Stomach smooth muscle (tissue), 2 donors: ENCODE measurements around the gene AVP.

ENCODE experiments used
- H3K27ac ChIP-seq: one replicate; pipeline ENCODE4 v1.7.0; 2013; ENCODE audit warnings: mild to moderate bottlenecking, low read length, inconsistent platforms
- H3K27me3 ChIP-seq, 2 donors: one replicate each; pipeline ENCODE4 v1.7.0; 2013; ENCODE audit warnings: low read length in 2 of 2; ENCODE audit not compliant: insufficient read depth in 2 of 2, control insufficient read depth in 1 of 2
- H3K36me3 ChIP-seq, 2 donors: one replicate each; pipeline ENCODE4 v1.7.0; 2013; ENCODE audit warnings: low read length in 2 of 2; ENCODE audit not compliant: control insufficient read depth in 2 of 2, insufficient read depth in 2 of 2
- H3K4me1 ChIP-seq: one replicate; pipeline ENCODE4 v1.7.0; 2013; ENCODE audit warnings: low read length; ENCODE audit not compliant: control insufficient read depth, insufficient read depth
- H3K4me3 ChIP-seq, 2 donors: one replicate each; pipeline ENCODE4 v1.7.0; 2013; ENCODE audit warnings: low read length in 2 of 2
- H3K9ac ChIP-seq, 2 donors: one replicate each; pipeline ENCODE4 v1.7.0; 2013; ENCODE audit warnings: low read length in 2 of 2, mild to moderate bottlenecking in 1 of 2
- H3K9me3 ChIP-seq, 2 donors: one replicate each; pipeline ENCODE4 v1.7.0; 2013; ENCODE audit warnings: low read length in 2 of 2; ENCODE audit not compliant: control insufficient read depth in 2 of 2
- donor health status: healthy.
- donor health status: Pancreatic carcinoma.

AVP gene

GRCh38 chr20:3045816-3046676 is 38.5 kb downstream of the AVP start, which contains the start of gene MRPS26:
Gene MRPS26 (plus strand): TSS chr20:3046052. CDS start chr20:3046069, 17 bp downstream.
- Histone ChIP-seq H3K4me1 (peaks cover 44% of the 10 kb centered on the region), H3K27me3 (no peaks in the 10 kb centered on the region), H3K36me3 (peaks cover 14 to 23% of the 10 kb centered on the region in 2 donors), H3K4me3 (peak within 1 kb of the TSS; percentile 78 to 88), H3K9me3 (no peaks in the 10 kb centered on the region), H3K27ac (peak within 1 kb of the TSS; percentile 81), H3K9ac (peak within 1 kb of the TSS; percentile 68 to 75)

GRCh38 chr20:3045042-3045815 is 39.3 kb downstream of the AVP start:
- Histone ChIP-seq H3K9me3 (no peaks in the 10 kb centered on the region), H3K9ac (peak overlapping the region; percentile 68 to 74), H3K27ac (peak overlapping the region; percentile 81), H3K27me3 (no peaks in the 10 kb centered on the region), H3K4me1 (peaks cover 44% of the 10 kb centered on the region), H3K4me3 (peak overlapping the region; percentile 78 to 88), H3K36me3 (peaks cover 14 to 24% of the 10 kb centered on the region in 2 donors)

DNA sequence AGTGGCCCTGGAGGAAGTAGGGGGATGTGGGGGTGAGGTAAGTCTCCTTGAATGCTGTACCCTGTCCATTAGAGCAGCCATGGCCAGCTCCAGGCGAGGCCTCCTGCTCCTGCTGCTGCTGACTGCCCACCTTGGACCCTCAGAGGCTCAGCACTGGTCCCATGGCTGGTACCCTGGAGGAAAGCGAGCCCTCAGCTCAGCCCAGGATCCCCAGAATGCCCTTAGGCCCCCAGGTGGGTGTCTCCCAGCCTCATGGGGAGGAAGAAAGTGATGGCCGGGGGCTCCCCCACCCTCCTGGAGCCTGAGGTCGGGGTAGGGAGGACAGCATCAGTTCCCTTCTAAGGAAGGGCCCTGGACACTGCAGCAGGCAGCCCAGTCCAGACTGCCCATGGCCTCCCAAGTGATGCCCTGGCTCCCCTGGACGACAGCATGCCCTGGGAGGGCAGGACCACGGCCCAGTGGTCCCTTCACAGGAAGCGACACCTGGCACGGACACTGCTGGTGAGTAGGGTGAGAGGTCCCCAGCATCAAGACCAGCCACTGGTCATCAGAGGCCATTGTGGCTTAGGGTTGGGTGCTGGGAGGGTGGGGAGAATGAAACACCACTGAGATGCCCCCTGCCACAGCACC is 40.1 kb downstream of the AVP start:
- H3K27me3 ChIP-seq: no peaks in the 10 kb centered on the region
- peaks cover 6 to 24% of the 10 kb centered on the region in 2 donors for H3K36me3 ChIP-seq
- H3K4me1 ChIP-seq: peaks cover 40% of the 10 kb centered on the region
- H3K27ac ChIP-seq: peak overlapping the region; percentile 81
- H3K9ac ChIP-seq: no peak overlapping the region
- no peak overlapping the region for H3K4me3 ChIP-seq
- H3K9me3 ChIP-seq: no peaks in the 10 kb centered on the region

DNA sequence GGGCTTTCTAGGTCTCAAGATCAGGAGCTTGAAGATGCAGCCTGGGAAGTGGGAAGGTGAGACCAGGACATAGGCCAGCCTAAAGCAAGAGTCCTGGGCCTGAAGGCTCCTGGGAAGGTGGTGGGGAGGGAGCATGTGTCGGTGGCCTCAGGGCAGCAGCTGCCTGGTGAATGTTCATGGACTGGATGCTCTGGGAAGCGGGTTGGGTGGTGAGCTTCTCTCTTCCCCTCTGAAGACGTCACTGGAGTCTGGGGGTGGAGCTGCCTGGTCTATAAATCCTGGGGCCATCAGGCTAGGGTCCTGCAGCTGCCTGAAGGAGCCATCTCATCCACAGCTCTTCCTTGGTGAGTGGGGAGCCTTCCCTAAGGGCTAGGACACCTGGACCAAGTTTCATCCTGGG is 41.2 kb downstream of the AVP start, which contains the start of gene GNRH2:
Gene GNRH2 (plus strand): TSS at position 301 of the 400 bp plus-strand sequence. CDS start 793 bp downstream, outside the sequence.
- Histone ChIP-seq H3K36me3 (peaks cover 15 to 26% of the 10 kb centered on the region in 2 donors), H3K27ac (peak within 1 kb of the TSS; percentile 81), H3K4me3 (no peak within 1 kb of the TSS), H3K27me3 (no peaks in the 10 kb centered on the region), H3K4me1 (peaks cover 38% of the 10 kb centered on the region), H3K9me3 (no peaks in the 10 kb centered on the region), H3K9ac (no peak within 1 kb of the TSS)

- no peaks in the 10 kb centered on the region for H3K27me3 ChIP-seq
- peaks cover 18 to 27% of the 10 kb centered on the region in 2 donors for H3K36me3 ChIP-seq
- peak overlapping the region; percentile 55 for H3K27ac ChIP-seq
- H3K9ac ChIP-seq: no peak overlapping the region
- H3K9me3 ChIP-seq: no peaks in the 10 kb centered on the region
- H3K4me3 ChIP-seq: no peak overlapping the region
- peaks cover 35% of the 10 kb centered on the region for H3K4me1 ChIP-seq
Observed at GRCh38 chr20:3042625-3043024, 41.9 kb downstream of the AVP start.

- H3K4me1 ChIP-seq: peaks cover 29% of the 10 kb centered on the region
- no peaks in the 10 kb centered on the region for H3K9me3 ChIP-seq
- no peaks in the 10 kb centered on the region for H3K27me3 ChIP-seq
- peaks cover 25 to 33% of the 10 kb centered on the region in 2 donors for H3K36me3 ChIP-seq
- peak overlapping the region; percentile 55 for H3K27ac ChIP-seq
- H3K4me3 ChIP-seq: no peak overlapping the region
- H3K9ac ChIP-seq: no peak overlapping the region
Observed at GRCh38 chr20:3041854-3042409, 42.6 kb downstream of the AVP start.

GRCh38 chr20:3040086-3040485 is 44.4 kb downstream of the AVP start:
- Histone ChIP-seq H3K36me3 (peaks cover 43 to 51% of the 10 kb centered on the region in 2 donors), H3K4me1 (peaks cover 18% of the 10 kb centered on the region), H3K4me3 (no peak overlapping the region), H3K9me3 (no peaks in the 10 kb centered on the region), H3K27ac (no peak overlapping the region), H3K9ac (no peak overlapping the region), H3K27me3 (no peaks in the 10 kb centered on the region)

GRCh38 chr20:3039426-3039825 is 45.1 kb downstream of the AVP start:
- Histone ChIP-seq H3K4me1 (peaks cover 17% of the 10 kb centered on the region), H3K27ac (no peak overlapping the region), H3K4me3 (no peak overlapping the region), H3K9ac (no peak overlapping the region), H3K27me3 (no peaks in the 10 kb centered on the region), H3K36me3 (peaks cover 46 to 55% of the 10 kb centered on the region in 2 donors), H3K9me3 (no peaks in the 10 kb centered on the region)

DNA sequence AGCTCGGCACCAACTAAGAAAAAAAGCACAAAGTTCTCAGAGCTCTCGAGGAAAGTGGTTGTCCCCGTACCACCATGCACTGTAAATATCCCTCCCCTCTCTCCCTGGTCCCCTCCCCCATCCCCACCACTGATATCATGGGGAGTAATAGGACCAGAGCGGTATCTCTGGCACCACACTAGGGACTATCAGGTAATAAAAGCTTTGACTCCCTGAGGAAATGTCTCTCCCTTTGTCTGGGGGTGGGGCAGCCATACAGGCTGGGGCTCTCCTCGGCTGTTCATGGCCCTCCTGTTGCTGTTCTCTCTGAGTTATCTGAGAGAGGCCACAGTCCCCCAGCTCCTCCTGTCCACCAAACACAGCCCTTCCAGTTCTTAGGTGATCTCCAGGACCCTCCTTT is 46.1 kb downstream of the AVP start:
- no peaks in the 10 kb centered on the region for H3K9me3 ChIP-seq
- H3K27ac ChIP-seq: no peak overlapping the region
- peaks cover 17% of the 10 kb centered on the region for H3K4me1 ChIP-seq
- peaks cover 46 to 55% of the 10 kb centered on the region in 2 donors for H3K36me3 ChIP-seq
- H3K27me3 ChIP-seq: no peaks in the 10 kb centered on the region
- H3K9ac ChIP-seq: no peak overlapping the region
- H3K4me3 ChIP-seq: no peak overlapping the region

DNA sequence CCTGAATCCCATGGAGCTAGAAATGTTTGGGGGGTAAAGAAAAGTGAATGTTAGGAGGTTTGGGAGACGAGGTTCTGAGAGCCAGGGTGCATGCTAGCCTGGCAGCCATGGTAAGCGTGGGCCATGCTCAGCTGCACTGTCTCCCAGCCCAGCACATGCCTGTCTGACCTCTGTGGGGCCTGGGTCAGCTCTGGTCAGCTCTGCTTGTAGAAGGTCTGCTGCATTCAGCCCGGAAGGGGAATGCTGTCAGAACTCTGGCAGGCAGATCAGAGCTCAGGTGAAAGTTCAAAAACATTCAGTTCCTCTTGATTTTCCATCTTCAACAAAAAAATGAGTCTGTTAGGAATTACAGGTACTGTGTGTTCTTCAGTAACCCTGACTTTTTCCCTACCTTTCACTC is 46.9 kb downstream of the AVP start:
- H3K27ac ChIP-seq: no peak overlapping the region
- H3K4me1 ChIP-seq: peaks cover 10% of the 10 kb centered on the region
- peaks cover 46 to 60% of the 10 kb centered on the region in 2 donors for H3K36me3 ChIP-seq
- no peaks in the 10 kb centered on the region for H3K9me3 ChIP-seq
- H3K27me3 ChIP-seq: no peaks in the 10 kb centered on the region
- H3K4me3 ChIP-seq: no peak overlapping the region
- H3K9ac ChIP-seq: no peak overlapping the region
